Measurements from ENCODE around the gene BAG1.

The BAG1 gene

DNA sequence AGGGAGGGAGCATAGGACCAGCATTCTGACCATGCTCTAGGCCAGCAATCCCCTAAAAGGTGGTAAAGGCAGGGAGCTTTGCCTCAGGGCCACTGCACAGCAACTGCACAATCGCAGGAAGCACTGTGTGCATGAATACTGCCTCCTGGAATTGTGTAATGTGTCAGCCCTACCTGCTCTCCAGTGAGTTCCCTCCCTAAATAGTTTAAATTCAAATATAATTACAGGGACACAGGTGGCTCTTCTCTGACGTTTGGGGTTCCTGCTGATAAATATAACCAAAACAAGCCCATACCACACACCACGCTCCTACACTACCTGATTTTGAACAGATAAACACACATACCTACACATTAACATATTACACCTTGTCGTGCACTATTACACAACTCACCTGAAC is 9.0 kb downstream of the BAG1 start:
- ChIA-PET CTCF (interaction anchor here (1.4 kb wide), 1 partner anchor 29 kb away, joined by 3 read pairs; no protein-coding TSS in a partner anchor), POLR2A (no interaction called here)
- no peak overlapping the region for H3K4me3 ChIP-seq (ENCODE audit: low read depth, low read length)
- TF ChIP-seq, protein P1, sequence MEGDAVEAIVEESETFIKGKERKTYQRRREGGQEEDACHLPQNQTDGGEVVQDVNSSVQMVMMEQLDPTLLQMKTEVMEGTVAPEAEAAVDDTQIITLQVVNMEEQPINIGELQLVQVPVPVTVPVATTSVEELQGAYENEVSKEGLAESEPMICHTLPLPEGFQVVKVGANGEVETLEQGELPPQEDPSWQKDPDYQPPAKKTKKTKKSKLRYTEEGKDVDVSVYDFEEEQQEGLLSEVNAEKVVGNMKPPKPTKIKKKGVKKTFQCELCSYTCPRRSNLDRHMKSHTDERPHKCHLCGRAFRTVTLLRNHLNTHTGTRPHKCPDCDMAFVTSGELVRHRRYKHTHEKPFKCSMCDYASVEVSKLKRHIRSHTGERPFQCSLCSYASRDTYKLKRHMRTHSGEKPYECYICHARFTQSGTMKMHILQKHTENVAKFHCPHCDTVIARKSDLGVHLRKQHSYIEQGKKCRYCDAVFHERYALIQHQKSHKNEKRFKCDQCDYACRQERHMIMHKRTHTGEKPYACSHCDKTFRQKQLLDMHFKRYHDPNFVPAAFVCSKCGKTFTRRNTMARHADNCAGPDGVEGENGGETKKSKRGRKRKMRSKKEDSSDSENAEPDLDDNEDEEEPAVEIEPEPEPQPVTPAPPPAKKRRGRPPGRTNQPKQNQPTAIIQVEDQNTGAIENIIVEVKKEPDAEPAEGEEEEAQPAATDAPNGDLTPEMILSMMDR (IDR thresholded peaks at IDR 0.05; ENCODE audit: insufficient read depth, low read length, missing control alignments): no peak
- no peak for DNase-seq (ENCODE audit: low read depth, low spot score)

DNA sequence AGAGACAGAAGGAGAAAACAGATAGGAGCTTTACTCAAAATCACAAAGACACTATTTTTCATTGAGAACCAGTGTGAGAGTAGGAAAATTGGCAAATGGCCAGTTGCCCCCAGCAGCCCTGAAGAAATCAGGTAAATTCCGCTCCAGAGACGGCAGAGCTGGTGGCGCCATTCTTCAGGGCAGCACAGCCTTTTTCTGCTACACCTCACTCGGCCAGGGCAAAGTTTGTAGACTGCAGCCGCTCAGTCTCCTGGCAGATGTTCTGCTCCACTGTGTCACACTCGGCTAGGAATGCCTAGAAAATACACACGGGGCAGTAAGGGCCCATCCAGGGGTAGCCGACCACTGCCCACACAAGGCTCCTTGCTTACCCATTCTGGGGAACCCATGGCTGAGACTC is 9.5 kb downstream of the BAG1 start:
- H3K4me3 ChIP-seq (ENCODE audit: low read depth, low read length): no peak overlapping the region
- ChIA-PET POLR2A (no interaction called here), CTCF (interaction anchor here (0.9 kb wide), 1 partner anchor 28 kb away, joined by 3 read pairs; no protein-coding TSS in a partner anchor)
- no peak for DNase-seq (ENCODE audit: low read depth, low spot score)
- TF ChIP-seq, protein P1 (IDR thresholded peaks at IDR 0.05; ENCODE audit: insufficient read depth, low read length, missing control alignments): no peak

DNA sequence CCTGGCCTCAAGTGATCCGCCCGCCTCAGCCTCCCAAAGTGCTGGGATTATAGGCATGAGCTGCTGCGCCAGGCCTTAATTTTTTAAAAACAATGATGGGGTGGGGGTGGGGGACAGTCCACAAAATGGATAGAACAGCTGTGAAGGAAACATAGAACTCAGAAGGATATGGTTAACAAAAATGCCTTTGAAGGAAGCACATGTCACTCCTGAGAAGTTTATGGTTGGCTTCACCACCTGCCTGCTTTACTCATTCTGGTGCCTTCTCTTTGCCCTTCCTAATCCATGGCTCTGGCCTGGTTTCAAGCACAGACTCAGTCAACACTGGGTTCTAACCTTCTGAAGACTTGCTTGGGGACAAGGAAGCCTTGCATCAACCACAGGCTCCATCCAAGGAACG is 10.3 kb downstream of the BAG1 start:
- ChIA-PET POLR2A (no interaction called here), CTCF (interaction anchor here (0.9 kb wide), 1 partner anchor 28 kb away, joined by 3 read pairs; no protein-coding TSS in a partner anchor)
- no peak for DNase-seq (ENCODE audit: low read depth, low spot score)
- TF ChIP-seq, protein P1 (IDR thresholded peaks at IDR 0.05; ENCODE audit: insufficient read depth, low read length, missing control alignments): no peak
- no peak overlapping the region for H3K4me3 ChIP-seq (ENCODE audit: low read depth, low read length)

DNA sequence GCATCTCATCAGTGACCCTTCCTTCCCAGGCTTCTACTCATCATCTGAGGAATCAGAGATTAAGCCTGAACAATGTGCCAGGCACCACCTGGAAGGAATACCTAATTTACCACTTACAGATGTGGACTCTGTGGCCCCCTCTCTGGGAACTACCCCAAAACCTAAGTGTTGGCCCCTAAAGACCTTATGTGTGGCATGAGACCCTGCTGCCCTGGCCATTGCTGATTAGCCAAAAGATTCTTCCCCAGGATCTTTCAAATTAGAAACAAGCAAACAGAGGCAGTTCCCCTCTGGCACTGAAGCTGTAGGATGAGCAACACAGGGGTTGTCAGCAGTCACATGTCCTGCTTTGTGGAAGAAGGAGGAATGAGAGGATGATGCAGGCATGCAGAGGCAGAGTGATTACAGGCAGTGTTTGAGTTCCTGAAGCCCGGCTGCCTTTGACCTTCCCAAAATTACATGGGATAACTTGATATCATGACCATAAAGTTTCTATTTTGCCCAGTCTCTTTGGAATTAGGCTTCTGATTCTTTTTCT is 14.0 kb downstream of the BAG1 start:
- TF ChIP-seq, protein P1 (IDR thresholded peaks at IDR 0.05; ENCODE audit: insufficient read depth, low read length, missing control alignments): no peak
- no peak for DNase-seq (ENCODE audit: low read depth, low spot score)
- CTCF ChIA-PET: no interaction called here
- POLR2A ChIA-PET: no interaction called here
- no peak overlapping the region for H3K4me3 ChIP-seq (ENCODE audit: low read depth, low read length)

DNA sequence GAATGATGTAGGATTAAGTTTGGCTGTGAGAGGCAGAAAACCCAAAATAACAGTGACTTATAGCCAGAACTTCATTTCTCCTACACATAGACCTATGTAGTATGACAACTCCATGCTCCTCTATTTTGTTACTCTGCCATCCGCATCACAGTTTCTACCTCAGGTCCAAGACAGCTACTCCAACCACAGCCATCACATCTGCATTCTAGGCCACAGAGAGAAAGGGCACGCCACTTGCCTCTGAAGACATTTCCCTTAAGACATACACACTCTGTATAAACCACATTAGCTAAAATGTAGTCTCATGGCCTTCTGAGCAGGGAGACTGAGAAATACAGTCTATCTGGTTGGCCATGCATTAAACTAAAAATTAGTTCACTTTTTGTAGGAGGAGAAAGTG is 14.5 kb downstream of the BAG1 start:
- DNase-seq (ENCODE audit: low read depth, low spot score): no peak
- ChIA-PET POLR2A (no interaction called here), CTCF (no interaction called here)
- H3K4me3 ChIP-seq (ENCODE audit: low read depth, low read length): no peak overlapping the region
- TF ChIP-seq, protein P1 (IDR thresholded peaks at IDR 0.05; ENCODE audit: insufficient read depth, low read length, missing control alignments): no peak

DNA sequence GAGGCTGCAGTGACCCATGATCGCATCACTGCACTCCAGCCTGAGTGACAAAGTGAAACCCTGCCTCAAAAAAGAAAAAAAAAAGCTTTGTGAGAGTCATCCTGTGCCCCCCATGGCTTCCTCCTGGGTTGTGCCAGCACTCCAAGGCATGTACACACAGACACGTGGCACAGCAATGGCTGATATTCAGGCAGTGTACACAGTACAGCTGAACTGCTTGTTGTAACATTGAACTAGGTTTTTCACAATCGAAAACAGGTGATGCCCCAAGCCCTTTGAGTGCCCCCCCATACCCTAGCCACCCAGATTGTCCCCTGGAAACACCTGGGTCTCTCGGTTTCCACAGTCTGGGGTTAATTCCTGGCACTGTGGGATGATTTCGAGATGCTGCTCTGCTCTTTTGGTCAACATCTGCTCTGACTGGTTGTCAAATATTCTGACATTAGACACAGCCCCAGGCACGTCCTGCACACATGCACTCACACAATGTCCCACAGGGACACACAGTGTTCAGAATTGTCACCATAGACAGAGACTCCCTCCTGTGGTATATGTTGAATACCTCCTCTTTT is 15.3 kb downstream of the BAG1 start:
- TF ChIP-seq, protein P1 (IDR thresholded peaks at IDR 0.05; ENCODE audit: insufficient read depth, low read length, missing control alignments): no peak
- CTCF ChIA-PET: interaction anchor here (1.0 to 1.5 kb wide), 2 partner anchors 8 to 126 kb away, joined by 3 to 4 read pairs; no protein-coding TSS in a partner anchor
- no peak for DNase-seq (ENCODE audit: low read depth, low spot score)
- no peak overlapping the region for H3K4me3 ChIP-seq (ENCODE audit: low read depth, low read length)
- POLR2A ChIA-PET: no interaction called here
